HL-60 (cell line): Measurements from ENCODE around the gene FAM83D.
A peak's percentile ranks its signal among the peaks of the same experiment; 100 is the strongest.
"Not testable (repeated sequence)": the region's sequence is repeated elsewhere in the genome, so short reads cannot be mapped to it uniquely, and the experiment has no call there.

Experiments used
- DNase-seq, 2 experiments: peaks; one replicate each; pipeline ENCODE4 v3.0.0-alpha.2; 2010 to 2020; ENCODE audit warnings: low read depth in 1 of 2, low spot score in 1 of 2
- H3K27ac ChIP-seq: fragments of 250-450 bp; sonication (Bioruptor Pico); replicated peaks from 2 replicates; pipeline ENCODE4 v1.5.1; 2020; ENCODE audit warnings: mild to moderate bottlenecking, moderate library complexity
- H3K27me3 ChIP-seq: fragments of 250-450 bp; sonication (Bioruptor Pico); 2 replicates; pipeline ENCODE4 v1.5.1; 2021; ENCODE audit warnings: mild to moderate bottlenecking, moderate library complexity; ENCODE audit not compliant: insufficient read depth, poor library complexity, severe bottlenecking
- H3K4me3 ChIP-seq: replicated peaks from 2 replicates; pipeline ENCODE4 v1.5.1; 2011; ENCODE audit warnings: mild to moderate bottlenecking, control low read depth, low read length; ENCODE audit not compliant: insufficient read depth
- GABPA ChIP-seq: IDR thresholded peaks from 2 replicates; pipeline ENCODE4 v1.6.1; 2012; ENCODE audit warnings: low read depth
- POLR2AphosphoS5 ChIP-seq: IDR thresholded peaks from 2 replicates; pipeline ENCODE4 v1.6.1; 2012; ENCODE audit warnings: low read depth
- REST ChIP-seq: IDR thresholded peaks from 2 replicates; pipeline ENCODE4 v1.6.1; 2012; ENCODE audit warnings: low read depth; ENCODE audit not compliant: insufficient replicate concordance
- SPI1 ChIP-seq: IDR thresholded peaks from 2 replicates; pipeline ENCODE4 v1.6.1; 2012; ENCODE audit warnings: low read depth, mild to moderate bottlenecking, borderline replicate concordance
- TF ChIP-seq, protein P1 (sequence below): IDR thresholded peaks from one replicate; pipeline ENCODE4 v1.5.1; 2011; ENCODE audit warnings: low read length, control low read depth, inconsistent platforms; ENCODE audit not compliant: insufficient read depth

Gene FAM83D

GRCh38 chr20:38957915-38958485 lies 31.8 kb downstream of the FAM83D start:
- DNase-seq = no peak
- Histone ChIP-seq H3K4me3 (no peak overlapping the region), H3K27ac (no peak overlapping the region), H3K27me3 (no peaks in the 10 kb centered on the region)
- TF ChIP-seq GABPA (no peak), POLR2AphosphoS5 (no peak), REST (no peak), SPI1 (no peak)
- TF ChIP-seq, protein P1, sequence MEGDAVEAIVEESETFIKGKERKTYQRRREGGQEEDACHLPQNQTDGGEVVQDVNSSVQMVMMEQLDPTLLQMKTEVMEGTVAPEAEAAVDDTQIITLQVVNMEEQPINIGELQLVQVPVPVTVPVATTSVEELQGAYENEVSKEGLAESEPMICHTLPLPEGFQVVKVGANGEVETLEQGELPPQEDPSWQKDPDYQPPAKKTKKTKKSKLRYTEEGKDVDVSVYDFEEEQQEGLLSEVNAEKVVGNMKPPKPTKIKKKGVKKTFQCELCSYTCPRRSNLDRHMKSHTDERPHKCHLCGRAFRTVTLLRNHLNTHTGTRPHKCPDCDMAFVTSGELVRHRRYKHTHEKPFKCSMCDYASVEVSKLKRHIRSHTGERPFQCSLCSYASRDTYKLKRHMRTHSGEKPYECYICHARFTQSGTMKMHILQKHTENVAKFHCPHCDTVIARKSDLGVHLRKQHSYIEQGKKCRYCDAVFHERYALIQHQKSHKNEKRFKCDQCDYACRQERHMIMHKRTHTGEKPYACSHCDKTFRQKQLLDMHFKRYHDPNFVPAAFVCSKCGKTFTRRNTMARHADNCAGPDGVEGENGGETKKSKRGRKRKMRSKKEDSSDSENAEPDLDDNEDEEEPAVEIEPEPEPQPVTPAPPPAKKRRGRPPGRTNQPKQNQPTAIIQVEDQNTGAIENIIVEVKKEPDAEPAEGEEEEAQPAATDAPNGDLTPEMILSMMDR = no peak

GRCh38 chr20:38960187-38960687 lies 34.0 kb downstream of the FAM83D start:
- H3K27me3 ChIP-seq, H3K4me3 ChIP-seq, H3K27ac ChIP-seq, DNase-seq: not testable (repeated sequence)

DNA sequence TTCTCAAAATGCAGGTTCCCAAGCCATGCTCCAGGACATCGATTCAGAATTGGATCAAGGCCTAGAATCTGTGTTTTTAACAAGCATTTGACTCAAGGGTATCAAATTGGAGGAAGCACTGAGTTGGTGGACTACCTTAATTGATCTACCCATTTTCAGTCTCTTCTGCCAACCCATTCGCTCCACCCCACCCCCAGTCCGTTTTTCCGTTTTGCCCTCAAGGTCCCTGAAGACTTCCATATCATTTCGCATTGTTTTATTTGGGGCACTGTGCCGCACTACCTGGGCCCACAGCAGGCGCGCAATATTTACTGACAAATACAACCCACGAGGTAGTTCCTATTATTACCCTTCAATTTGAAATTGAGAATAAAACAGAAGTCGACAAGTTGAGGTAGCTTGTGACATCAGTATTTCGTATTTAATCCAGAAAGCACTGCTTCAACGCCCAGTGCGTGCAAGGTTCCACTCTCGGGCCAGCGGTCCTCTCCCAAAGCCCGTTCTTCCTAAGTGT lies 35.4 kb downstream of the FAM83D start:
- DNase-seq = peak in 1 of 2 experiments; percentile 25

More for the DNA sequence above, 35.4 kb downstream of the FAM83D start:
- peak overlapping the region; percentile 49 for H3K4me3 ChIP-seq
- no peaks in the 10 kb centered on the region for H3K27me3 ChIP-seq
- peak overlapping the region; percentile 79 for H3K27ac ChIP-seq
- TF ChIP-seq REST (no peak), GABPA (no peak), SPI1 (no peak), POLR2AphosphoS5 (no peak)
- TF ChIP-seq, protein P1 = no peak
